Liver (tissue), 9 donors: Measurements from ENCODE around the gene CRK. TPM values are rescaled to one million over a fixed set of nuclear protein-coding genes. Genes with fewer than 3 reads are reported as not detected.

Experiments
- DNase-seq: peaks from one replicate; pipeline ENCODE4 v3.0.0-alpha.2; 2017; ENCODE audit warnings: low spot score
- H3K27ac ChIP-seq, 2 donors: one replicate each; pipeline ENCODE4 v1.7.0; 2013; ENCODE audit warnings: inconsistent platforms in 2 of 2, low read length in 2 of 2, control low read depth in 1 of 2, low read depth in 1 of 2, mild to moderate bottlenecking in 1 of 2
- H3K27me3 ChIP-seq, 4 donors: one replicate each; pipeline versions ENCODE4 v1.6.1 to v1.7.0; 2013; ENCODE audit warnings: low read length in 3 of 4, inconsistent platforms in 1 of 4, mild to moderate bottlenecking in 1 of 4, moderate library complexity in 1 of 4; ENCODE audit not compliant: control insufficient read depth in 4 of 4, insufficient read depth in 4 of 4
- H3K36me3 ChIP-seq, 4 donors: one replicate each; pipeline versions ENCODE4 v1.6.1 to v1.7.0; 2013; ENCODE audit warnings: low read length in 3 of 4, mild to moderate bottlenecking in 3 of 4, low read depth in 1 of 4, moderate library complexity in 1 of 4; ENCODE audit not compliant: control insufficient read depth in 4 of 4, insufficient read depth in 3 of 4
- H3K4me1 ChIP-seq, 4 donors: one replicate each; pipeline versions ENCODE4 v1.6.1 to v1.7.0; 2013; ENCODE audit warnings: low read length in 3 of 4, mild to moderate bottlenecking in 3 of 4, moderate library complexity in 1 of 4; ENCODE audit not compliant: control insufficient read depth in 4 of 4, insufficient read depth in 4 of 4
- H3K4me3 ChIP-seq, 3 donors: one replicate each; pipeline versions ENCODE4 v1.6.1 to v1.7.0; 2013; ENCODE audit warnings: low read length in 3 of 3, control low read depth in 1 of 3, low read depth in 1 of 3, mild to moderate bottlenecking in 1 of 3
- H3K9ac ChIP-seq, 2 donors: one replicate each; pipeline ENCODE4 v1.7.0; 2013; ENCODE audit warnings: low read length in 2 of 2, mild to moderate bottlenecking in 2 of 2, moderate library complexity in 2 of 2, control low read depth in 1 of 2, low read depth in 1 of 2
- H3K9me3 ChIP-seq, 4 donors: one replicate each; pipeline versions ENCODE4 v1.6.1 to v1.7.0; 2013; ENCODE audit warnings: low read length in 3 of 4; ENCODE audit not compliant: control insufficient read depth in 4 of 4
- ATF3 ChIP-seq: IDR thresholded peaks from 2 replicates; pipeline ENCODE4 v1.6.1; 2016; ENCODE audit warnings: antibody characterized with exemption
- EGR1 ChIP-seq, 2 donors: IDR thresholded peaks; 2 replicates each; pipeline ENCODE4 v1.6.1; 2016 to 2018; ENCODE audit warnings: antibody characterized with exemption in 2 of 2, low read depth in 2 of 2
- FOXA1 ChIP-seq: IDR thresholded peaks from 2 replicates; pipeline ENCODE4 v1.6.1; 2016; ENCODE audit warnings: antibody characterized with exemption
- FOXA2 ChIP-seq: IDR thresholded peaks from 2 replicates; pipeline ENCODE4 v1.6.1; 2016; ENCODE audit warnings: antibody characterized with exemption
- GABPA ChIP-seq, 2 donors: IDR thresholded peaks in 1 of 2; conservative IDR thresholded peaks in 1 of 2; 2 replicates each; pipeline ENCODE4 v1.6.1; 2016; ENCODE audit warnings: antibody characterized with exemption in 2 of 2, mild to moderate bottlenecking in 1 of 2, moderate library complexity in 1 of 2
- HNF4A ChIP-seq, 2 donors: conservative IDR thresholded peaks; 2 replicates each; pipeline ENCODE4 v1.6.1; 2016; ENCODE audit warnings: antibody characterized with exemption in 2 of 2, mild to moderate bottlenecking in 2 of 2
- HNF4G ChIP-seq: IDR thresholded peaks from 2 replicates; pipeline ENCODE4 v1.6.1; 2016; ENCODE audit warnings: antibody characterized with exemption
- NR2F2 ChIP-seq: IDR thresholded peaks from 2 replicates; pipeline ENCODE4 v1.6.1; 2016; ENCODE audit warnings: antibody characterized with exemption
- RAD21 ChIP-seq, 2 donors: IDR thresholded peaks; 2 replicates each; pipeline ENCODE4 v1.6.1; 2016; ENCODE audit warnings: antibody characterized with exemption in 2 of 2, mild to moderate bottlenecking in 2 of 2
- RXRA ChIP-seq, 2 donors: IDR thresholded peaks; 2 replicates each; pipeline ENCODE4 v1.6.1; 2017 to 2018; ENCODE audit warnings: antibody characterized with exemption in 2 of 2, mild to moderate bottlenecking in 1 of 2
- SP1 ChIP-seq: IDR thresholded peaks from 2 replicates; pipeline ENCODE4 v1.6.1; 2018; ENCODE audit warnings: antibody characterized with exemption, mild to moderate bottlenecking
- TAF1 ChIP-seq: conservative IDR thresholded peaks from 2 replicates; pipeline ENCODE4 v1.6.1; 2016; ENCODE audit warnings: antibody characterized with exemption, mild to moderate bottlenecking
- YY1 ChIP-seq: IDR thresholded peaks from 2 replicates; pipeline ENCODE4 v1.6.1; 2016; ENCODE audit warnings: antibody characterized with exemption, mild to moderate bottlenecking
- ZBTB33 ChIP-seq: IDR thresholded peaks from 2 replicates; pipeline ENCODE4 v1.6.1; 2016; ENCODE audit warnings: antibody characterized with exemption
- WGBS: extraction: QIAGEN DNeasy Blood & Tissue Kit; methylation state at CpG from one replicate; pipeline ENCODE4 v1.1.7; 2013; 5-methylcytosine and 5-hydroxymethylcytosine counted together
- polyA plus RNA-seq, 2 donors: library from polyadenylated mRNA; stranded (reverse) in 1 of 2; unstranded in 1 of 2; fragments of 200-250 nt in 1 of 2; fragments of >200 nt in 1 of 2; fragmentation: Nextera tagmentation in 1 of 2; extraction: Ambion mirVana in 1 of 2; gene quantifications; one replicate each; pipeline versions ENCODE4 v1.2.1 to v1.2.3, GENCODE V29; 2013 to 2015
- total RNA-seq, 2 donors: library from RNA; depleted of rRNA; stranded (reverse); fragments of >200 nt; gene quantifications; one replicate each; pipeline ENCODE4 v1.2.3, GENCODE V29; 2014
- TF ChIP-seq, protein P1 (sequence below): fragments of 150-350 bp; IDR thresholded peaks from 2 replicates; pipeline ENCODE4 v1.5.1; 2017; ENCODE audit warnings: improper control_type of control experiment, low read depth, low read length; ENCODE audit not compliant: missing input control
- TF ChIP-seq, protein P2 (sequence below): IDR thresholded peaks from 2 replicates; pipeline ENCODE4 v1.6.1; 2016; ENCODE audit warnings: antibody characterized with exemption
- donor health status: healthy.
- donor health status: healthy.
- donor health status: healthy.
- donor health status: healthy.
- donor health status: healthy.

Gene CRK
- total and polyA plus RNA-seq, 4 donors, result 29.5 to 69.9 (median 34.8) TPM

DNA sequence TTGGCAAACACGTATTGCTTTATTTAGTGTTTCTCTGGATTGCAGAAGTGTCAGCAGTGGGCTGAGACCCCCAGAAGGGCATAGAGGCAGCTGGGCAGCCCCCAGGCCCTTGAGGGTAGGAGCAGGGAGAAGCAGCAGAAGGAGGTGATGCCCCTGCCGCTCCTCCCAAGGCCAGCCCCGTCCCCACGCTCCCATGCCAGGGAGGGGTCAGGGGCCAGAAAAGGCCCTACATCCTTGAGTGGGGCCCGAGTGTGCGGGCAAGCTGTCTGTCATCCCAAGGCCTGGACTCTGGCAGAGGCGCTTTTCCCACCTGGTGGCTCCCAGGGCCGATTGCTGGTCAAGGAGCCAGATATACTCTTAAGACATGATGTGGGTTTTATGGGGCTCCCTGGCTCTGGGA, 8.2 kb upstream of the CRK start (continued):
- TF ChIP-seq RXRA (IDR thresholded peaks at IDR 0.05) (no peak), TAF1 (no peak), SP1 (no peak)

DNA sequence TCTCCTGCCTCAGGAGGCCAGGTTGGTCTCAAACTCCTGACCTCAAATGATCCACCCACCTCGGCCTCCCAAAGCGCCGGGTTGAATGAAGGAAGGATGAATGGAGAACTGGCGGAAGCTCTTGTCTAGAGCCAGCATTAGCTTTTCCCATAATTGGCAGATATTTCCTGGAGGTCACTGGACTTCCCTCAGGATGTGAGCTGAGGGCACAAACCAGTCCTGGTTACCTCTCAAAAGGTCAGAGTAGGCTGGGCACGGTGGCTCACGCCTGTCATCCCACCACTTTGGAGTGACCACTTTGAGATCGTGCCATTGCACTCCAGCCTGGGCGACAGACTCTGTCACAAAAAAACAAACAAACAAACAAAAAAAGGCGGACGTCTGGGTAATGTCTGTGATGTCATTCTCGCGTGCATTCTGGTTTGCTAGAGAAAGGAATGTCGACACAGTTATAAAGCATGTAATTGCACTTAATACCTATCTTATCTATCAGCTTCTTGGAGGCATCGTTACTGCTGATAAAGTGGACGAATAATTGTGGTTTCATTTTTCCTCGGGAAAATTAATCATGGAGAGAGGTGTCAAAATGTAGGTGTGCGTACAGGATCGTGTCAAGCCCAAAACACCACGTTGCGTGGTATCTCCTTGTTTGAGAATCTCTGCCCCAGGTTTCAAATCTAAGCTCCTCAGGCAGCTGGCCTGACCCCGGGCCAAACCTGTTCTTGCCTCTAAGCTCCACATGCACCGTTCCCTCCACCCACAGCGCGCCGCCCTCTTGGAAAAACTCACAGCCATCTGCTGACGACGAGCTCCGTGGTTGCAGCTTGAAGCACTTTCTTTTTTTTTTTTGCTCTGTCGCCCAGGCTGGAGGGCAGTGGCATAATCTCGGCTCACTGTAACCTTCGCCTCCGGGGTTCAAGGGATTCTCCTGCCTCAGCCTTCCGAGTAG, 6.4 kb upstream of the CRK start:
- peaks cover 8 to 35% (median 20%) of the 10 kb centered on the region in 4 donors for H3K4me1 ChIP-seq
- H3K27ac ChIP-seq, result peak overlapping the region; percentile 65 to 75
- WGBS, result 51% methylated on average over 33 of the region's 33 CpGs
- peak overlapping the region in 1 of 2 donors; percentile 11 for H3K9ac ChIP-seq
- H3K36me3 ChIP-seq, result peaks cover 0 to 3% (median under 1%) of the 10 kb centered on the region in 4 donors
- TF ChIP-seq, protein P1, sequence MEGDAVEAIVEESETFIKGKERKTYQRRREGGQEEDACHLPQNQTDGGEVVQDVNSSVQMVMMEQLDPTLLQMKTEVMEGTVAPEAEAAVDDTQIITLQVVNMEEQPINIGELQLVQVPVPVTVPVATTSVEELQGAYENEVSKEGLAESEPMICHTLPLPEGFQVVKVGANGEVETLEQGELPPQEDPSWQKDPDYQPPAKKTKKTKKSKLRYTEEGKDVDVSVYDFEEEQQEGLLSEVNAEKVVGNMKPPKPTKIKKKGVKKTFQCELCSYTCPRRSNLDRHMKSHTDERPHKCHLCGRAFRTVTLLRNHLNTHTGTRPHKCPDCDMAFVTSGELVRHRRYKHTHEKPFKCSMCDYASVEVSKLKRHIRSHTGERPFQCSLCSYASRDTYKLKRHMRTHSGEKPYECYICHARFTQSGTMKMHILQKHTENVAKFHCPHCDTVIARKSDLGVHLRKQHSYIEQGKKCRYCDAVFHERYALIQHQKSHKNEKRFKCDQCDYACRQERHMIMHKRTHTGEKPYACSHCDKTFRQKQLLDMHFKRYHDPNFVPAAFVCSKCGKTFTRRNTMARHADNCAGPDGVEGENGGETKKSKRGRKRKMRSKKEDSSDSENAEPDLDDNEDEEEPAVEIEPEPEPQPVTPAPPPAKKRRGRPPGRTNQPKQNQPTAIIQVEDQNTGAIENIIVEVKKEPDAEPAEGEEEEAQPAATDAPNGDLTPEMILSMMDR, result no peak
- TF ChIP-seq RAD21 (IDR thresholded peaks at IDR 0.05) (no peak), GABPA (IDR thresholded peaks at IDR 0.05 in 1 of 2, conservative IDR thresholded peaks at IDR 0.05 in 1 of 2) (no peak), TAF1 (no peak), HNF4G (no peak), HNF4A (conservative IDR thresholded peaks at IDR 0.05) (peak; percentile 78 to 84), ZBTB33 (no peak), NR2F2 (peak; percentile 80), YY1 (no peak), FOXA1 (no peak), SP1 (peak; percentile 69), FOXA2 (no peak), RXRA (IDR thresholded peaks at IDR 0.05) (peak; percentile 88)
- TF ChIP-seq, protein P2, sequence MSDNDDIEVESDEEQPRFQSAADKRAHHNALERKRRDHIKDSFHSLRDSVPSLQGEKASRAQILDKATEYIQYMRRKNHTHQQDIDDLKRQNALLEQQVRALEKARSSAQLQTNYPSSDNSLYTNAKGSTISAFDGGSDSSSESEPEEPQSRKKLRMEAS, result peak; percentile 77
- no peak for DNase-seq
- H3K9me3 ChIP-seq, result no peaks in the 10 kb centered on the region
- H3K4me3 ChIP-seq, result no peak overlapping the region
- no peaks in the 10 kb centered on the region for H3K27me3 ChIP-seq

- H3K27me3 ChIP-seq, result no peaks in the 10 kb centered on the region
- peaks cover 6 to 43% (median 20%) of the 10 kb centered on the region in 4 donors for H3K4me1 ChIP-seq
- H3K9ac ChIP-seq, result no peak overlapping the region
- H3K27ac ChIP-seq, result peak overlapping the region in 1 of 2 donors; percentile 86
- H3K9me3 ChIP-seq, result no peaks in the 10 kb centered on the region
- DNase-seq, result no peak
- WGBS, result 89% methylated on average over 18 of the region's 18 CpGs
- no peak overlapping the region for H3K4me3 ChIP-seq
- H3K36me3 ChIP-seq, result no peaks in the 10 kb centered on the region
- TF ChIP-seq, protein P1, result no peak
- TF ChIP-seq EGR1 (IDR thresholded peaks at IDR 0.05; ENCODE audit: low read depth in 2 of 2) (no peak), ZBTB33 (no peak), ATF3 (no peak)
Observed at GRCh38 chr17:1461198-1461944, 5.3 kb upstream of the CRK start.
